Fibroblast of lung (primary cell): ENCODE data around the gene KIRREL3. TPM values are rescaled to one million over a fixed set of nuclear protein-coding genes. Genes with fewer than 3 reads are reported as not detected.

Source experiments
- DNase-seq, 2 donors: peaks; one replicate each; pipeline versions ENCODE4 v3.0.0 to v3.0.0-alpha.2; 2010; ENCODE audit warnings: low read depth in 2 of 2
- H2AFZ ChIP-seq: 2 replicates; pipeline ENCODE4 v1.5.1; 2012; ENCODE audit warnings: low read length, control low read depth, inconsistent platforms
- H3K27ac ChIP-seq: 2 replicates; pipeline ENCODE4 v1.5.1; 2011; ENCODE audit warnings: low read length, control low read depth; ENCODE audit not compliant: insufficient read depth
- H3K27me3 ChIP-seq: 2 replicates; pipeline ENCODE4 v1.5.1; 2011; ENCODE audit warnings: mild to moderate bottlenecking, low read length; ENCODE audit not compliant: control insufficient read depth, insufficient read depth
- H3K36me3 ChIP-seq: 2 replicates; pipeline ENCODE4 v1.5.1; 2011; ENCODE audit warnings: low read length; ENCODE audit not compliant: control insufficient read depth, insufficient read depth
- H3K4me1 ChIP-seq: 2 replicates; pipeline ENCODE4 v1.5.1; 2011; ENCODE audit warnings: low read length; ENCODE audit not compliant: control insufficient read depth, insufficient read depth; ENCODE audit errors: extremely low read depth
- H3K4me2 ChIP-seq: 2 replicates; pipeline ENCODE4 v1.5.1; 2011; ENCODE audit warnings: low read length, control low read depth; ENCODE audit not compliant: insufficient read depth; ENCODE audit errors: extremely low read depth
- H3K4me3 ChIP-seq, 4 experiments: fragments of 200-600 bp in 1 of 4; sonication (generic) in 1 of 4; replicated peaks in 1 of 4; 2 replicates each; pipeline ENCODE4 v1.5.1; 2011 to 2016; ENCODE audit warnings: low read length in 4 of 4, low read depth in 3 of 4, mild to moderate bottlenecking in 3 of 4, control low read depth in 2 of 4, inconsistent platforms in 1 of 4, mixed read lengths in 1 of 4; ENCODE audit not compliant: insufficient read depth in 1 of 4; ENCODE audit errors: control extremely low read depth in 1 of 4
- H3K79me2 ChIP-seq: 2 replicates; pipeline ENCODE4 v1.5.1; 2012; ENCODE audit warnings: mild to moderate bottlenecking, low read length, inconsistent platforms; ENCODE audit not compliant: control insufficient read depth, insufficient read depth
- H3K9ac ChIP-seq: 2 replicates; pipeline ENCODE4 v1.5.1; 2011; ENCODE audit warnings: mild to moderate bottlenecking, low read length, control low read depth; ENCODE audit not compliant: insufficient read depth
- H3K9me3 ChIP-seq: 2 replicates; pipeline ENCODE4 v1.5.1; 2012; ENCODE audit warnings: low read depth, low read length; ENCODE audit not compliant: control insufficient read depth, insufficient read depth
- H4K20me1 ChIP-seq: 2 replicates; pipeline ENCODE4 v1.5.1; 2011; ENCODE audit warnings: low read length; ENCODE audit not compliant: control insufficient read depth, insufficient read depth; ENCODE audit errors: extremely low read depth
- CTCF ChIP-seq, 2 donors: IDR thresholded peaks in 1 of 2; conservative IDR thresholded peaks in 1 of 2; 1 replicate in 1 of 2; 2 replicates in 1 of 2; pipeline ENCODE4 v1.5.1; 2011 to 2012; ENCODE audit warnings: low read length in 2 of 2, control low read depth in 1 of 2, inconsistent platforms in 1 of 2, low read depth in 1 of 2, mild to moderate bottlenecking in 1 of 2
- EZH2 ChIP-seq: IDR thresholded peaks from 2 replicates; pipeline ENCODE4 v1.5.1; 2012; ENCODE audit warnings: low read length, control low read depth, mild to moderate bottlenecking; ENCODE audit errors: missing control alignments
- polyA plus RNA-seq, 2 donors: library from polyadenylated mRNA; depleted of rRNA in 1 of 2; stranded (reverse) in 1 of 2; unstranded in 1 of 2; fragments of >200 nt; gene quantifications; 2 replicates each; pipeline ENCODE4 v1.2.1, GENCODE V29; 2011 to 2012; ENCODE audit warnings: missing spikeins in 1 of 2
- total RNA-seq: library from RNA; depleted of rRNA; stranded (reverse); fragments of >200 nt; gene quantifications from 2 replicates; pipeline ENCODE4 v1.2.1, GENCODE V29; 2014

Gene KIRREL3
- total and polyA plus RNA-seq, 2 donors (not counting 1 experiment from before 2014, with no cell fraction given), result 2.8 to 6.1 TPM

- H3K9me3 ChIP-seq, result no peaks in the 10 kb centered on the region
- H3K27ac ChIP-seq, result no peak overlapping the region
- H3K9ac ChIP-seq, result no peak overlapping the region
- no peaks in the 10 kb centered on the region for H4K20me1 ChIP-seq
- no peak for TF ChIP-seq CTCF (conservative IDR thresholded peaks at IDR 0.05 in 1 of 2, IDR thresholded peaks at IDR 0.05 in 1 of 2; ENCODE audit: low read depth in 1 of 2, low read length in 2 of 2)
- TF ChIP-seq EZH2, result no peak
- no peak for DNase-seq
- H3K4me2 ChIP-seq, result no peak overlapping the region
- H2AFZ ChIP-seq, result no peak overlapping the region
- H3K36me3 ChIP-seq, result no peaks in the 10 kb centered on the region
- no peaks in the 10 kb centered on the region for H3K4me1 ChIP-seq
- H3K27me3 ChIP-seq, result no peaks in the 10 kb centered on the region
- H3K79me2 ChIP-seq, result no peaks in the 10 kb centered on the region
- no peak overlapping the region for H3K4me3 ChIP-seq
Observed at GRCh38 chr11:126736682-126737572, 263.6 kb downstream of the KIRREL3 start.

GRCh38 chr11:126734752-126735151, 265.8 kb downstream of the KIRREL3 start:
- Histone ChIP-seq H3K27me3 (no peaks in the 10 kb centered on the region), H3K79me2 (no peaks in the 10 kb centered on the region), H4K20me1 (no peaks in the 10 kb centered on the region), H3K4me1 (no peaks in the 10 kb centered on the region), H2AFZ (no peak overlapping the region), H3K9ac (no peak overlapping the region), H3K4me3 (no peak overlapping the region), H3K9me3 (no peaks in the 10 kb centered on the region), H3K4me2 (no peak overlapping the region), H3K27ac (no peak overlapping the region), H3K36me3 (no peaks in the 10 kb centered on the region)
- DNase-seq, result no peak
- TF ChIP-seq EZH2 (no peak), CTCF (conservative IDR thresholded peaks at IDR 0.05 in 1 of 2, IDR thresholded peaks at IDR 0.05 in 1 of 2; ENCODE audit: low read depth in 1 of 2, low read length in 2 of 2) (no peak)

GRCh38 chr11:126733685-126734084, 266.9 kb downstream of the KIRREL3 start:
- Histone ChIP-seq H3K79me2 (no peaks in the 10 kb centered on the region), H3K27ac (no peak overlapping the region), H3K9ac (no peak overlapping the region), H3K36me3 (no peaks in the 10 kb centered on the region), H3K4me3 (no peak overlapping the region), H3K4me2 (no peak overlapping the region), H3K9me3 (no peaks in the 10 kb centered on the region), H4K20me1 (no peaks in the 10 kb centered on the region), H3K4me1 (no peaks in the 10 kb centered on the region), H2AFZ (no peak overlapping the region), H3K27me3 (no peaks in the 10 kb centered on the region)
- no peak for DNase-seq
- no peak for TF ChIP-seq EZH2
- TF ChIP-seq CTCF (conservative IDR thresholded peaks at IDR 0.05 in 1 of 2, IDR thresholded peaks at IDR 0.05 in 1 of 2; ENCODE audit: low read depth in 1 of 2, low read length in 2 of 2), result no peak
